Measurements from ENCODE around the gene TTC13.

DNA sequence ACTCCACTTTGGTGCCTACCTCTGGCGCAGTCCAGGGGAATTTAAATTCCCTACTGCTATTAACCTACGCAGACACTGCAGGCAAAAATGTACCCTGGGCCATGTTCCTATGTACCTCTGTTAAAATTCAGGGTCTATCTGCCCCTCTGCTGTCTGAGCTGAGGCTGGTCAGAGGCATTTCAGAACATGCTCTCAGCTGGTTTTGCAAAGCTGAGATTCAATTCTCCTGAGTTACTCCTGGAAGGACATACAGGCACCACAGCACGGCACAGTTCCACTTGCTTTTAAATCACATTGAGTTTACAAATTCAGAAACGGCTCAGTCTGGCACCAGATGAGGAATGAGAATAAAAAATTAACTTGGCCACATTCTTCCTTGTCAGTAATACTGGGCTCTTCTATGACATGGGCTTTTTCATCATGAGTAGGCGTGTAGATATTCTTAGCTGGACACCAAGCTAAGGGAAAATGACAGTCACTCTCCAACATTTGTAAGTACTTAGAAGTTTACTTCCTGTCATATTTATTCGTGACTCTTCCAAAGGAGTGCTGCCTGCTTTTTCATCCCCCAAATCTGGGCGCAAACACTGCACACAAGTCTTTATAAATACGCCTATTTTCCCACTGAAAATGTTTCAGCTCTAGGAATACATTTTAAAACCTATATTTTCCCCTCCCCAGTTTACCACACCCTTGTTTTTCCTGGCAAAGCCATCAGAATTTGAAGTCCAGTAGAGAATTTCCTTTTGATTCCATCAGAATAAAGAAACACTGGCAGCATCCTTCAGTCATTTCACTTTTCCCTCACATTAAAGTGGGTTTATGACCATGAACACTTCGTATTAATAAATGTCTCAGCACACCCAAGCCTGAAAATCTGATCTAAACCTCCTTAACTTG lies 112.2 kb downstream of the TTC13 start:
- TF ChIP-seq, protein P1, sequence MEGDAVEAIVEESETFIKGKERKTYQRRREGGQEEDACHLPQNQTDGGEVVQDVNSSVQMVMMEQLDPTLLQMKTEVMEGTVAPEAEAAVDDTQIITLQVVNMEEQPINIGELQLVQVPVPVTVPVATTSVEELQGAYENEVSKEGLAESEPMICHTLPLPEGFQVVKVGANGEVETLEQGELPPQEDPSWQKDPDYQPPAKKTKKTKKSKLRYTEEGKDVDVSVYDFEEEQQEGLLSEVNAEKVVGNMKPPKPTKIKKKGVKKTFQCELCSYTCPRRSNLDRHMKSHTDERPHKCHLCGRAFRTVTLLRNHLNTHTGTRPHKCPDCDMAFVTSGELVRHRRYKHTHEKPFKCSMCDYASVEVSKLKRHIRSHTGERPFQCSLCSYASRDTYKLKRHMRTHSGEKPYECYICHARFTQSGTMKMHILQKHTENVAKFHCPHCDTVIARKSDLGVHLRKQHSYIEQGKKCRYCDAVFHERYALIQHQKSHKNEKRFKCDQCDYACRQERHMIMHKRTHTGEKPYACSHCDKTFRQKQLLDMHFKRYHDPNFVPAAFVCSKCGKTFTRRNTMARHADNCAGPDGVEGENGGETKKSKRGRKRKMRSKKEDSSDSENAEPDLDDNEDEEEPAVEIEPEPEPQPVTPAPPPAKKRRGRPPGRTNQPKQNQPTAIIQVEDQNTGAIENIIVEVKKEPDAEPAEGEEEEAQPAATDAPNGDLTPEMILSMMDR (IDR thresholded peaks at IDR 0.05): no peak
- TF ChIP-seq POLR2A (IDR thresholded peaks at IDR 0.05): peak in 1 of 2 donors; percentile 58
